Activated naive CD4-positive, alpha-beta T cell treated with anti-CD3 and anti-CD28 coated beads, Interleukin-2, amount 50 U/mL, for 72 hours (primary cell): Measurements from ENCODE around the gene MUS81. TPM values are rescaled to one million over a fixed set of nuclear protein-coding genes. Genes with fewer than 3 reads are reported as not detected.
"Not testable (repeated sequence)": the region's sequence is repeated elsewhere in the genome, so short reads cannot be mapped to it uniquely, and the experiment has no call there.

Experiments used
- ATAC-seq, 2 donors: fragments of 150-1000 bp; cut with Tn5 transposase; 2 replicates each; pipeline ENCODE4 v1.10.0; 2021; ENCODE audit warnings: mild to moderate bottlenecking in 2 of 2, moderate library complexity in 2 of 2
- DNase-seq, 2 donors: peaks; one replicate each; pipeline ENCODE4 v3.0.0; 2021 to 2022; ENCODE audit warnings: low spot score in 2 of 2
- H3K27ac Mint-ChIP-seq, 2 donors: one replicate each; pipeline ENCODE4 v1.8.0; 2022; ENCODE audit warnings: mild to moderate bottlenecking in 2 of 2, mixed read lengths in 2 of 2
- H3K36me3 Mint-ChIP-seq, 2 donors: one replicate each; pipeline ENCODE4 v1.8.0; 2022; ENCODE audit warnings: mixed read lengths in 2 of 2
- H3K9me3 Mint-ChIP-seq, 2 donors: one replicate each; pipeline ENCODE4 v1.8.0; 2022; ENCODE audit warnings: mixed read lengths in 2 of 2
- total RNA-seq, 2 donors: library from RNA; stranded (reverse); gene quantifications; one replicate each; pipeline ENCODE4 v1.2.3, GENCODE V29; 2022

The MUS81 gene
- total RNA-seq, 2 donors from 2014 or later: 63.9 to 64.0 TPM

DNA sequence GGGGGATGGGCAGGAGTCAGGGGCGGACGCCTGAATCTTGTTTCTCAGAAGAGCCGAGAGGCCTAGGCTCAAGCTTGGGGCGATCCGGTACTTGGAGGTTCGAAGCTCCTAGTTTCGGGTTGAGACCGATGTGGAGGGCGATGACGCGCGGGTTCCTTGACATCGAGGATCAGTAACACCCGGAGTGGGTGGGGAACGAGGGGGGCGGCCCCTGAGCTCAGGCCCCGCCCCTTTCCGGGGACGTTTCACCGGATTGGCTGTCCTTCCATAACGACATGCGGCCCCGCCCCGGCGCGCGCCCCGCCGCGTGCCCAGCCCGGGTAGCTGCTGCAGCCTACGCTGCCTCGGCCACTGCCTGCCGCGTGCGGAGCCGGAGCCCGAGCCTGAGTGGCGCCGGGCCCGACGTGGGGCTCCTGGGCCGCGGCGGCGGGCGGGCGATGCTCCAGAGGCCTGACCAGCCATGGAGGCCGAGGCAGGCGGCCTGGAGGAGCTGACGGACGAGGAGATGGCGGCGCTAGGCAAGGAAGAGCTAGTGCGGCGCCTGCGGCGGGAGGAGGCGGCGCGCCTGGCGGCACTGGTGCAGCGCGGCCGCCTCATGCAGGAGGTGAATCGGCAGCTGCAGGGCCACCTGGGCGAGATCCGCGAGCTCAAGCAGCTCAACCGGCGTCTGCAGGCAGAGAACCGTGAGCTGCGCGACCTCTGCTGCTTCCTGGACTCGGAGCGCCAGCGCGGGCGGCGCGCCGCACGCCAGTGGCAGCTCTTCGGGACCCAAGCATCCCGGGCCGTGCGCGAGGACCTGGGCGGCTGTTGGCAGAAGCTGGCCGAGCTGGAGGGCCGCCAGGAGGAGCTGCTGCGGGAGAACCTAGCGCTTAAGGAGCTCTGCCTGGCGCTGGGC is 30.3 kb downstream of the MUS81 start, which contains the start of gene CCDC85B:
TSS of gene CCDC85B (plus strand) at position 350 of the 895 bp plus-strand sequence. CDS start at position 461, 111 bp downstream.
- no peaks in the 10 kb centered on the region for H3K9me3 Mint-ChIP-seq
- ATAC-seq (peak; percentile 71 to 73), DNase-seq (peak; percentile 98 to 99)
- peaks cover 16 to 25% of the 10 kb centered on the region in 2 donors for H3K36me3 Mint-ChIP-seq
- peak within 1 kb of the TSS; percentile 97 to 98 for H3K27ac Mint-ChIP-seq

DNA sequence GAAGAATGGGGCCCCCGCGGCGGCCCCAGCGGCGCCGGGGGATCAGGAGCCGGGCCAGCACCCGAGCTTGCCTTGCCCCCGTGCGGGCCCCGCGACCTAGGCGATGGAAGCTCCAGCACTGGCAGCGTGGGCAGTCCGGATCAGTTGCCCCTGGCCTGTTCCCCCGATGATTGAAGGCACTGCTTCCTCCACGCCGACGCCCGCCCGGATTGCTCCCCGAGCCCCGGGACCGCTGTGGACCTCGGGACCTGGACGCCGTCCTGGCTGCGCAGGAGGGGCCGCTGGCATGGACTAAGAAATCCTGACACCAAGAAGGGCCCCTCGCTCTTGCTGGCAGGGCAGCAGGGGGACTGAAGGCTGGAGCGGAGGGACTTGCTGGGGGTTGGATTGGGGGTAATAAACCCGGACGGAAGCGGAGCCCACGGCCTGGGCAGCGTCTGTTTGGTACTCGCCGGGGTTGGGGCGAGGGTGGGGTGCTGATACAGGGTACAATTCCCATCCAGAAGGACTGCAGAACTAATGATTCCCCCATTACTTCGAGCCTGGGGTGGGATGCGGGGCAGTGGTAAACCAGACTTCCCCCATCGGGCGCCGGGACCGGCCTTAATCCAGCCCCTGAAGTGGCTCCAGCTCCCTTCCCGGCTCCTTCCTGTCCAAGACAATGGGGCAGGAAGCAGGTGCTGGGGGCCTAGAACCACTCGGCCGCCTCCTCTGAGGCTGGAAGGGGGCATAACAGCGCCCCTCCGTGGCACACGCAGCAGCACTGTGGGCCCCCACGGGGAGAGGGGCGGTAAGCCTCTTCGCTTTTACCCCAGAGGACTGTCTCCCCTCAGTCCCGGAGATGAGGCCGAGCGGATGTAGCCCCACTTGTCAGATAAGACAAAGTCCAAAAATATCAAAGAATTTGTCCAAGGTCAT is 31.2 kb downstream of the MUS81 start:
- H3K27ac Mint-ChIP-seq: peak overlapping the region; percentile 76 to 97
- peaks cover 15 to 29% of the 10 kb centered on the region in 2 donors for H3K36me3 Mint-ChIP-seq
- ATAC-seq: no peak
- DNase-seq: no peak
- H3K9me3 Mint-ChIP-seq: no peaks in the 10 kb centered on the region

DNA sequence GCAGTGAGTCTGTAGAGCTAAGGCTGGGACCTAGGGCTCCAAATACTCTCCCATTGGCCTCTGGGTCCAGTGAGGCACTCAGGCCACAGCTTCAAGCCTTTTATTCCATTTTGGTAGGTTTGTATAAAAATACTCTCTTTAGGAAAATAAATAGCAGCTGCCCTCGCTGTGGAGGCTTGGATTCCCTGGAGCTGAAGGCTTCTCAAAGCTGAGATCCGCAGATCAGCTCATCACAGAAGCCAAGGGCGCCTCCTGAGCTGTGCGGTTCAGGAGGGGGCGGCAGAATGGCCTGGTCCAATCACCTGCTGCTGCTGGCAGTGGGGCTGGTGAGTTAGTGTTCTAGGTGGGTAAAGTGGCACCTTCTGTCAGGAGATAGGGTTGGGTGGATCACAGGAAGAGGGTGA is 31.9 kb downstream of the MUS81 start:
- H3K36me3 Mint-ChIP-seq: peaks cover 9 to 29% of the 10 kb centered on the region in 2 donors
- not testable (repeated sequence) for DNase-seq, ATAC-seq

DNA sequence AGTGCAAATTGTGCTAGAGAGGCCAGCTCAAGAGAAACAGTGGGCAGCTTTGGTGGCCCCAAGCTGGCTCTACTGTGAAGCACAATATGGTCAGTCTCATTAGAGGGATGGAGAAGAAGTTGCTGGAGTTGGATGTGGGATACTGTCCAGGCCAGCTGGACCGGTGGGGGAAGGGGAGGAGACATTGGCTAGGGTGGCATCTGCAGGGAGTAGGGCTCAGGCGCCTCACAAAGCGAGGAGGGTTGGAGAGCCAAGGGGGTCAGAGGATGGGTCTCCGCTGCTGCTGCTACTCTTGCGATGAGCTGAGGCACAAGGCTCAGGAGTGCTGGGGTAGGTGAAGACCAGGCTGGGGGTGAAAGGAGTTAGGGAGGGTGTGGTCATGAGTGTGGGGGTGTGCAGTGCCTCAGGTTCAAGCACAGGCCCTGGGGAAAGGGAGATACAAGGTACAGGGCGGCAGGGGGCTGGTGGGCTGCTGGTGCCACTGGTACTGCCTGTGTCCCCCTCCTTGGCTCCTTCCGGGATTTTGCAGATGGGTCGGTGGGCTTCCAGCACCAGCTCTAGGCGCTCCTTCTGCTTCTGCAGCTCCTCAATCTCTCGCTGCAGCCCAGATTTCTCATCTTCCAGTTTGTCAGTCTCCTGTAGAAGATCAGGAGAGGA is 32.6 kb downstream of the MUS81 start:
- ATAC-seq (no peak), DNase-seq (no peak)
- peak overlapping the region; percentile 93 to 97 for H3K27ac Mint-ChIP-seq
- H3K36me3 Mint-ChIP-seq: peaks cover 9 to 29% of the 10 kb centered on the region in 2 donors
- H3K9me3 Mint-ChIP-seq: no peaks in the 10 kb centered on the region

More for the DNA sequence above, 31.9 kb downstream of the MUS81 start:
- H3K9me3 Mint-ChIP-seq: not testable (repeated sequence)
- H3K27ac Mint-ChIP-seq: peak overlapping the region; percentile 93 to 97

DNA sequence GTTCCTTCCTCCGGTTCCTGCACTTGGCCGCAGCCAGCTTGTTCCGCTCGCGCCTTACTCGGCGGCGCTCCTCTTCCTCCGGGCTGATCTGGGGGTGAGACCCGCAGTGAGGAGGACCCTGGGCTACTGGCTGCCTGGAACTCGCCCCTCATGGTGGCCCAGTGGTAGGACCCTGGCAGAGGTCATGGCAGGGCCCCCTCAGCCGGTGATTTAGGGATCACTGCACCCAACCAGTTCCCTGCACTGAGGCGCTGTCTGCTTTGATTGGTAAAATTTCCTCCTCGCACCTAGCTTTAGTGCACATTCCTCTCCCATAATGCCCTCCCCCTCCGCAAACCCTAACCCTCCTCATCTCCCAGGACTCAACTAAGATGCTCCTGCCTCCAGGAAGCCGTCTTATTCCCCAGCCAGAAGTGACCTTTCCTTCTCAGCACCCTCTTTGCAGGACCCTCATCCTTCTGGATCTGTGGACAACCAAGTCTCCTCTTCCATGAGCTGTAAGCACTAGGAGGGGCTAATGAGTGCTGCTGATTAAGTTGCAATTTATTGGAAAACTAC is 33.9 kb downstream of the MUS81 start:
- ATAC-seq: no peak
- DNase-seq: no peak
- peaks cover 17 to 22% of the 10 kb centered on the region in 2 donors for H3K36me3 Mint-ChIP-seq
- H3K27ac Mint-ChIP-seq: peak overlapping the region; percentile 94 to 97
- H3K9me3 Mint-ChIP-seq: no peaks in the 10 kb centered on the region

DNA sequence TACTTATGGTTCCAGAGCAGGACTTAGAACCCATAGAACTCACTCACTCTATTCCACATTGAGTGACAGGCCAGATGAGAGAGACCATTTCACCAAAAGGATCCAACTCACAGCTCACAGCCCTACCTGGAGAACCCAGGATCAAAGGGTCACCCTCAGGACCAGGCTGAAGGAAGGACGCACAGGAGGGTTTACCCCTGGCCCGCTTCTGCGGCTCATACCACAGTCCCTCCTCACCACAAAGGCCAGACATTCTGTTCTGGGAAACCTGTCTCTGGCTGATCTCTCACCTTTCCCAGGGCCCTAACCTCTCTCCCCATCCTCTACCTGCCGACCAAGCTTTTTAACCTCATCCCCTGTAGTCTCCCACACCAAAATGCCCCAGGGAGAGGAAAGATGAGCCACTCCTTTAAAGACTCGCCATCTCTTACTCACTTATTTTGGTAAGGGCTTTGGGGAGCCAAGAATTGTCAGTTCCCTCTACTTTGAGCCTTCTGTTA is 35.3 kb downstream of the MUS81 start:
- Mint-ChIP-seq H3K27ac (peak overlapping the region; percentile 95 to 97), H3K9me3 (no peaks in the 10 kb centered on the region), H3K36me3 (peaks cover 18 to 22% of the 10 kb centered on the region in 2 donors)
- ATAC-seq (no peak), DNase-seq (no peak)

DNA sequence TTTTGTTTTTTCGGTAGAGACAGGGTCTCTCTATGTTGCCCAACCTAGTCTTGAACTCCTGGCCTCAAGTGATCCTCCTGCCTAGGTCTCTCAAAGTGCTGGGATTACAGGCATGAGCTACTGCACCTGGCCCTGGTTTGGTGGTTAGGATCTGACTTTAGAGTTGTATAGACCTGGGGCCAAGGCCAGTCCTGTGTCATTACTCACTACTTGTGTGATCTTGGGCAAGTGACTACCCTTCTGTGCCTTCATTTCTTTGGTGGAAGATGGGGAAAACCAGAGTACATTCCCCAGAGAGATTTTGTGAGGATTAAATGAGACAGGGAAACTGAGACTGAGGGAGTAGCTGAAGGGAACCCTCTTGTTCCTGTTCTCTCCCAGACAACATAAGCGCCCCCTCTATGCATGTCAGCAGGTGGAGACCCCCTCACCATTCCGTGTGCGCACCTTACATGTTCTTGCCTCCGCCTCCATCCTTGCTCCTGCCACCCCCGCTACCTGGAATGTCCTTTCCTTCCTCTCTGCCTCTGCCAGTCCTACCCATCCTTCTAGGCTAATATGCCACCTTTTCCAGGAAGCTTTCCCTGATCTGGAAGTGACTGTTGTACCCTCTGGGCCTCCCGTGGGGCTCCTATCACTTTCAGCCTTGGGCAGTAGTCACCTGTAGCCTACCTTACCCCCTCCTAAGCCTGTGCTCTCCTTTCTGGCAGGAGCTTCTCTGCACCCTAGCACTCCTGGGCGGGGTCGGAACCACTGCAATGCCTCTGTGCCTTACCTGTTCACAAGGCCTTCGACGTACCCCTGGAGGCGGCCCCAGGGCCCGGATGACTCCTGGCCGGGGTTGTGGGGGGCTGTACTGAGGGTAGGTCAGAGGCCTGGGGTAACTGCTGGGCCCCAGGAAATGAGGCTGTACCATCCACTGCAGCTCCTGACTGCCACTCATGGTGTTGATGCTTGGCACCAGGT is 36.1 kb downstream of the MUS81 start:
- Mint-ChIP-seq H3K27ac (peak overlapping the region; percentile 84 to 97), H3K9me3 (no peaks in the 10 kb centered on the region), H3K36me3 (peaks cover 18 to 22% of the 10 kb centered on the region in 2 donors)
- ATAC-seq (peak in 1 of 2 donors; percentile 17), DNase-seq (no peak)

DNA sequence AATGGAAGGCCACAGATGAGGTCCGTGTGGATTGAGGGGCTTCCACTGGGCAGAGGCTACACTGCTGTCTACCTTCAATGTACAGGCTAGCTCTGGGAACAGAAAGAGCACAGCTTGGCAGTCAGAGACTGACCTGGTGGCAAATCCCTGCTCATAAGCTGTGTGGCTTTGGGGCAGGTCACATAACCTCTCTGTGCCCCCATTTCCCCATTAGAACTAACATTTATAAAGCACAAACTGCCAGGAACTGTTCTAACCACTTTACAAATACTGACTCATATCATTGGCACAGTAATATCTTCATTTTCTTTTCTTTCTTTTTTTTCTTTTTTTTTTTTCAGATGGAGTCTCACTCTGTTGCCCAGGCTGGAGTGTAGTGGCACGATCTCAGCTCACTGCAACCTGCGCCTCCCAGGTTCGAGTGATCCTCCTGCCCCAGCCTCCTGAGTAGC is 36.8 kb downstream of the MUS81 start:
- H3K27ac Mint-ChIP-seq: peak overlapping the region; percentile 84 to 97
- DNase-seq (no peak), ATAC-seq (peak in 1 of 2 donors; percentile 2)
- H3K9me3 Mint-ChIP-seq: no peaks in the 10 kb centered on the region
- peaks cover 16 to 22% of the 10 kb centered on the region in 2 donors for H3K36me3 Mint-ChIP-seq

DNA sequence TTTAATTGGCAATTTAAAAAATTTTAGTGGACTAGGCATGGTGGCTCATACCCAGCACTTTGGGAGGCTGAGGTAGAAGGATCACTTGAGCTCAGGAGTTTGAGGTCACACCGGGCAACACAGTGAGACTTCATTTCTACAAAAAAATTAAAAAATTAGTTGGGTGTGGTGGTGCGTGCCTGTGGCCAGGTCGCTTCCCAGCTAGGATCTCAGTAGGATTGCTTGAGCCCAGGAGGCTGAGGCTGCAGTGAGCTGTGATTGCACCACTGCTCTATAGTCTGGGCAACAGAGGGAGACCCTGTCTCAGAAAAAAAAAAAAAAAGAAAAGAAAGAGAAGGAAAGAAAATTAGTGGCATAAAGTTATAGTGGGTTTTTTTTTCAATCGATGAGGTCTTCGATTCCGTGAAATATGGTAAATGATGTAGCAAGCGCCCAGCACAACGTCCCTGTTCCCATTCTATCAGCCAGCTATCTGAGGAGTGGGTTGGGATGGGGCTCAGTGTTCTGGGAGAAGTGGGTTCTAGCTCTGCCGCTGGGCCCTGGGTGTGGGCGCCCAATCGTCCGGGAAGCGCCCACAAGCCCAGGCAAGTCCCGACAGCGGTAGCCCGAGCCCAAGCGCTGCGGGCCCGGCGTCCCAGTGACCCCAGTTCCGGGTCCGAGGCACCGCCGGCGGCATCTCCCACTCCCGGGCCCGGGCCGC is 38.6 kb downstream of the MUS81 start:
- Mint-ChIP-seq H3K9me3 (no peaks in the 10 kb centered on the region), H3K36me3 (peaks cover 9 to 13% of the 10 kb centered on the region in 2 donors), H3K27ac (peak overlapping the region; percentile 97 to 98)
- ATAC-seq: no peak
- DNase-seq: no peak

DNA sequence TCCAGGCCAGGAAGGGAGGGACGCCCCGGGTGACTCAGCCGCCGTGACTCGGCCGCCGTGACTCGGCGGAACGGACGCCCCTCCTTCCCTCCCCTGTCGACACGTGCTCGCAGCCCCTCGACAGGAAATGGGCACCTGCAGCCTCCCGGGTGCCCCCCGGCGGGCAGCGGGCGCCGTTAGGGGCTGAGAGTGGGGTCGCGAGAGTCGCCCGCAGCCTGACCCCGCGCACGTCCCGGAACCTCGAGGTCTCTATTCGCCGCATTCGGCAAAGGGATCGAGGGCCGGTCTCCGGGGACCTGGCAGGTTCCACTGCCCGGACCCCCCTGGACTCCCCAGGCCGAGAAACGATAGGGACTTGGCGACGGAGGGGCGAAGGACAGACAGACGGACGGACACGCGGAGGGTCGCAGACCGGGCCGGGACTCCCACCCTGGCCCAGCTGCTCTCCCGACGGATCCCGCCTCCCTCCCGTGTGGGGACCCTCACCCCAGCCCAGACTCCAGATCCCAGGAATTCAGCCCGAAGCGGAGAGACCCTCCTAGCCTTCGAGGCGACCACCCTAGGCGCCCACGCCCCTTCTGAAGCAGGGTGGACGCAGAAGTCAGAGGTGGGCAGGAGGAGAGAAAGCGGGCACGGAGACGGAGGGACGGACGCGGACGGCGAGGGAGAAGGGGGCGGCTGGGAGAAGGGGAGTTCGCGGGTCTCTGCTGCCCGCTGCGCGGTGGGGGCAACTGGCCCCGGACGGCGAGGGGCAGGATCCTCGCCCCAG is 39.3 kb downstream of the MUS81 start:
- peak overlapping the region; percentile 81 to 97 for H3K27ac Mint-ChIP-seq
- peak; percentile 35 to 52 for ATAC-seq
- peaks cover 9% of the 10 kb centered on the region in 2 donors for H3K36me3 Mint-ChIP-seq
- peak; percentile 71 to 89 for DNase-seq
- no peaks in the 10 kb centered on the region for H3K9me3 Mint-ChIP-seq

DNA sequence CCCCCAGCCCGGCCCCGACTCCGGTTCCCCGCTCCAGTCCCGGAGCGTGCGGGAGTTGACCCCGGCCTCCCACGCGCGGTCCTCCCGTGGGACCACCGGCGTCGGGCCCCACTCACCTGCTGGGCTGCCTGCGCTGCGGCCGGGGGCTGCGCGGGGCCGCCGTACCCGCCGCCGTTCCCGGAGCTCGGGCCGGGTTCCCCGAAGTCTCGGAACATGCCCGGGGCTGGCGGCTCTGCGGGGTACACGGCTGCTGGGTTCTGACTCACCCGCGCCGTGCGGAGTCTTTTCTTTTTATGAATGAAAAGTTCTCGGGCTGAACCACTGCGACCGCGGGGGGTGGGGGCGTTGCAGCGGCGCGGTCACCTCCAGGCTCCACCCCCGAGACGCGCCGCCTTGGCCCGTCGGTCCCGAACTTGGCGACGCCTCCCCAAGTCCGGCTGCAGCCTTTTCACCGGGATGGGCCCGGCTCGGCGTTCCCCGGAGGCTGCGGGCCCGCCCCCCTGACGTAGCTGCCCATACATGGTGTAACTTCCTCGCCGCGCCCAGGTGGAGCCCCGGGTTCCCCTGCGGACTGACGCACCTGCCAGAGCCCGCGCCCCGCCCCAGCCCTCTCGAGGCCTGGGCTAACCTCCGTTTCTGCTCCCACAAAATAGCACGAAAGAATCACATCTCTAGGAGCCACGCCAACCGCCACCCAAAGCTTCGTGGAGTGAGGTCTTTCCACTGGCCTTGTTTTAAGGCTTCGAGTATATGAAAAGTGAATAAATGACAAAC is 40.1 kb downstream of the MUS81 start, which contains the start of gene FOSL1:
TSS of gene FOSL1 (minus strand) at position 264 of the 774 bp plus-strand sequence. CDS start at position 215, 49 bp downstream.
- H3K27ac Mint-ChIP-seq: peak within 1 kb of the TSS; percentile 81 to 97
- H3K9me3 Mint-ChIP-seq: no peaks in the 10 kb centered on the region
- peak; percentile 84 to 87 for ATAC-seq
- DNase-seq: peak; percentile 94 to 98
- H3K36me3 Mint-ChIP-seq: peaks cover 6 to 9% of the 10 kb centered on the region in 2 donors

DNA sequence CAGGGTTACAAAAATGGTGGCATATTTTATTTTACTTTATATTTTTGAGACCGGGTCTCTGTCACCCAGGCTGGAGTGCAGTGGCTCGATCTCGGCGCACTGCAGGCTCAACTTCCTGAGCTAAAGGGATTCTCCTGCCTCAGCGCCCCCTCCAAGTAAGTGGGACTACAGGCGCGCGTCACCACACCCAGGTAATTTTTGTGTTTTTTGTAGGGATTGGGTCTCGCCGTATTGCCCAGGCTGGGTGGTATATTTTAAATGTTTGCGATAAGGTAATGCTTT is 40.6 kb downstream of the MUS81 start:
- peak overlapping the region in 1 of 2 donors; percentile 97 for H3K27ac Mint-ChIP-seq
- ATAC-seq (no peak), DNase-seq (no peak)
- peaks cover under 1 to 9% of the 10 kb centered on the region in 2 donors for H3K36me3 Mint-ChIP-seq
- H3K9me3 Mint-ChIP-seq: no peaks in the 10 kb centered on the region

DNA sequence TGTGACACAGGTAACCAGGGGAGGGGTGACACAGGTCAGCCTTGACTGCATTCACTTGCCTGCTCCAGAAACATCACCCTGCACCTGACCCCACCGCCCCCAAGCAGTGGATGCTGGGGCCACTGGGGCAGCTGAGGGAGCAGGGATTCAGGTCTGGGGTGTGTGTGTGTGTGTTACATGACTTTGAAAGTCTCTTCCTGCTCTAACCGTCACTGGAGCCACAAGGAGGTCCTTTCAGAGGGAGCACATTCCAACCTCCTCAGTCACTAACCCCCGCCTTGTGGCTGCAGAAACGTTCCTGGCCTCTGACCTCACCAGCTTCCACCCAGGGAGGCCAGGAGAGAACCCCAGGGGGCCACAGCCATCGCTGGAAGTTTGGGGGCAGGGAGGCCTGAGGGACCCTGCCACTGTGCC is 42.8 kb downstream of the MUS81 start:
- H3K27ac Mint-ChIP-seq: no peak overlapping the region
- H3K36me3 Mint-ChIP-seq: peaks cover 0 to 9% of the 10 kb centered on the region in 2 donors
- ATAC-seq: no peak
- no peak for DNase-seq
- H3K9me3 Mint-ChIP-seq: no peaks in the 10 kb centered on the region
